Measurements from ENCODE around the gene CNOT1. TPM values are rescaled to one million over a fixed set of nuclear protein-coding genes. Genes with fewer than 3 reads are reported as not detected.
"Not testable (repeated sequence)": the region's sequence is repeated elsewhere in the genome, so short reads cannot be mapped to it uniquely, and the experiment has no call there.

CNOT1 gene
- total RNA-seq, 1 experiment from 2014 or later: 112 TPM

DNA sequence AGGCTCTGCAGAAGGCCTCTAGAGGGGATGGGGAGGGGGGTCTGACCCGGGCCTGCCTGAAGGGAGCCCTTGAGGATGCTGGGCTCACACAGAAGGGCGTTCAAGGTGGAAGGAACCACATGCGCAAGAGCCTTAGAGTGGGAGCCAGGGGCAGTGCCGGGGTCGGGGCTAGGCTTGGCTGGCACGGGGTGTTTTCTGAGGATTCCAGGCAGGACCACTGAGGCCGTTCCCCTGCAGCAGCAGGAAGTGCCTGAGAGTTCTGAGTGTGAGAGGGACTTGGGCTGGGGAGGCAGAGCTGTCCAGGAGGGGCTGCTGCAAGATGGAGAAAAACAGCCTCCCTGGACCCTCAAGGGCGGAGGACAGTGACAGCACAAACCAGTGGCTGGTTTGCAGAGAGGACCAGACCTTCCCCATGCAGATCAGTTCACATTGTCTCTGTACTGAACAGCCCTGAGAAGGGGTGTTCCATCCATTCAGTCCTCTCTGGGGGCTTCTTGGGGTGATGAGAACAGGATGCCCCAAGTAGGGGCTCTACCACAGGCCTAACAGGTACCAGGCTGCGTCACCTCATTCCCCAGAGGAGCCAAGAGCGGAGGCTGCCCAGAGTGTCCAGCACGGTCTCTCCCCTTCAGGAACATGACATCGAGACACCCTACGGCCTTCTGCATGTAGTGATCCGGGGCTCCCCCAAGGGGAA, 126.3 kb downstream of the CNOT1 start:
- no peak for DNase-seq (ENCODE audit: low read depth)

DNA sequence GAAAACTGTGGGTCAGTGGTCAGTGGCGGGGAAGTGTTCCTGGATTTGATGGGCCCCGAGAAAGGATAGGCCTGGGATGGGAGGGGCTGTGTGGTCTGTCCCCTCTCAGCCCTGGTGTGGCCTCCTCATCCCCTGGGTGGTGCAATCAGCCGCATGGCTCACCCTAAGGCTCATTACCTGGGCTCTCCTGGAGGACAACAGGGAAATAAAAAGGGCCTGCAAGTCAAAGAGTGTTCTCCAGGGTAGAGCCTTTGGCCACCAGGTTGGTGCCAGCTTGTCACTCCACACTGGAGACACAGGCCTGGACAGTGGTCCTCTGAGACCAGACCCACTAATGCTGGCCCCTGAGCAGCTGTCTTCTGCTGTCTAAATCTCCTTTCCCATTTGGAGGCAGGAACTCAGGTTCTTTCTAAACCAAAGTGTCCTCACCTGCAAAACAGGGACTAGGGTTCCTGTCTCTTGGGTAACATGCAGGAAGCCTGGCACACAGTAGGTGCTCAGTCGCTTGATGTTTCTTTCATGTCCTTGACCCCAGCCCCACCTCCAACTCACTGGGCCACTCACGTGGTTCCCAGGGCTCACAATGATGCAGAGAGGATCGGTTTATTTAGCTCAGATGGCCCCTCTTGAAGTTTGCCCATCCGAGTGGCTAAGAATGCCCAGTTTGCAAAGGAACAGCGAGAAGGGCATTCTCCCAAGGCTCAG, 127.3 kb downstream of the CNOT1 start:
- DNase-seq (ENCODE audit: low read depth): no peak

- no peak for DNase-seq (ENCODE audit: low read depth)
Measured at GRCh38 chr16:58501242-58502131, 128.1 kb downstream of the CNOT1 start.

GRCh38 chr16:58500430-58501241, 129.0 kb downstream of the CNOT1 start:
- DNase-seq (ENCODE audit: low read depth): no peak

GRCh38 chr16:58499615-58500351, 129.8 kb downstream of the CNOT1 start, which contains the start of gene NDRG4:
Gene NDRG4 (plus strand): TSS chr16:58500143. CDS start chr16:58500249, 106 bp downstream.
- peak; percentile 74 for DNase-seq (ENCODE audit: low read depth)

GRCh38 chr16:58499092-58499511, 130.5 kb downstream of the CNOT1 start:
- DNase-seq (ENCODE audit: low read depth): no peak

DNA sequence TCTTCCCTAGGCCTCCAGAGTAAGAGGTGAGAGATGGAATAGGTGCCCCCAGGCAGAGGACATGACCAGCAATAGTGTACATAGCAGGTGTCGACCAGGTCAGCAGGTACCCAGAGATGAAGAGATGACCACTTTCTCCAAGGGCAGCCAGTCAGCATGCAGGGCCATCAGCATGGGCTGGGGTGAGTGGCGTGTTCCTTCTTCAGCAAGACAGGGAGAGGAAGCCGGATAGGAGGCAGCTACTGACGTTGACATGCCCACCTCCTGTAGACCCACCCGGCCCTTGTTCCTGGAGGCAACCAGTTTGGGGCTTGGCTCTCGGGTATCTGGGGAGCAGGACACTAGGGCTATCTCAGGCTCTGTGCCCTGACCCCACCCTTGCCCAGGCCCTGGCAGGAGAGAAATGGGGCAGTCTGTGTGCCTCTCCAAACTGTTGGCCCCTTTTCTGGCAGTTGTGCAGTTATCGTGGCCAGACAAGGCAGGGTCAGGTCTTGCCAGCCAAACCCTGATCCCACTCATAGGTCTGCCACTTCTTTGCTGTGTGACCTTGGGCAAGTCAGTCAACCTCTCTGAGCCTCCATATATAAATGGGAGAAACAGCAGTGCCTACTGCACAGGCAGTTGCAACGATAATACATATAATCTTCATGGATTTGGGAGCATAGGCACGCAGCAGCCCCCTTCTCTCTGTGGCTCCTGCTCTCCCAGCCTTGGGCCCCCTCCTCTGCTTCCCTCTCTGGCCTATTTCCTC, 131.1 kb downstream of the CNOT1 start:
- no peak for DNase-seq (ENCODE audit: low read depth)

DNA sequence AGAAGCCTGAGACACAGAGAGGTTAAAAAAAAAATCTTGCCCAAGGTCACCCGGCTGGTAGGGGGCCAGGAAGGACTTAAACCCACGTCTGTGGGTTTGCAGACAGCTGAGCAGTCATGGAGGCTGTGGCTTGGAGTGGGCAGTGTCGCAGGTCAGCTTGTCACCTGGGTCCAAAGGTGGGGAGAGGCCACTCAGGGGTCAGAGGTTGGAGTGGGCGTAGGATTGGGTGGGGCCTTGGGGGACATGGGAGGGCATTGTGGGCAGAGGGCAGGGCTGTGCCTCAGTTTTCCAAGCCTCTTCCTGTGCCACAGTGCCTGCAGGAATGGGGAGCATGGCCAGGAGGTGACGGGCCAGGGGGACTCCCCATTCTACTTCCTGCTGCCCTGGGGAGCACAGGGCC, 131.7 kb downstream of the CNOT1 start:
- no peak for DNase-seq (ENCODE audit: low read depth)

GRCh38 chr16:58497468-58497867, 132.2 kb downstream of the CNOT1 start:
- DNase-seq (ENCODE audit: low read depth): no peak

GRCh38 chr16:58495521-58496331, 133.9 kb downstream of the CNOT1 start:
- peak; percentile 13 for DNase-seq (ENCODE audit: low read depth)

DNA sequence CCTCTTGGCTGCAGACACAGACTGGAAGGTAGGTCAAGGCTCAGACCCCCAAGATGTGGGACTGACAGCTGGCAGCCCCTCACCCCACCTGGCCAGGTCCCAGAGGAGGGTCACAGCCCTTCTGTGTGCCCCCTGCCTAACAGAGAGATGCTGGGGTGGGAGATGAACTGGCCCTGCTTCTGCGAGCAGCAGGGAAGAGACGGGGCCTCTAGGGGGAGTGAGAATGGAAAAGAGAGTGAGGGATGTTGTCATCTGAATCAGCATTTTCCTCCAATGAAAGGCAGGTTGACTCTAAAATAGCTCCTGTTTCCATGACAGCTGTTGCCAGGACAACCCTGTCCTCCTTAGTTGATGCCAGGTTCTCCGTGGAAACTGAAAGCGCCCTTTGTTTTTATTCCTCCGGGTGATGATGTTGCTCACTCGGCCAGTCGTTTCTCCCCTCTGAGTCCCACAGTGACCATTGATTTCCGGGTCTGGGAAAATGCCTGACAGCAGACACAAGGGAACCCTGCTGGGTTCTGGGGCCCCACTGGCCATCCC, 134.6 kb downstream of the CNOT1 start:
- peak; percentile 97 for DNase-seq (ENCODE audit: low read depth)

DNA sequence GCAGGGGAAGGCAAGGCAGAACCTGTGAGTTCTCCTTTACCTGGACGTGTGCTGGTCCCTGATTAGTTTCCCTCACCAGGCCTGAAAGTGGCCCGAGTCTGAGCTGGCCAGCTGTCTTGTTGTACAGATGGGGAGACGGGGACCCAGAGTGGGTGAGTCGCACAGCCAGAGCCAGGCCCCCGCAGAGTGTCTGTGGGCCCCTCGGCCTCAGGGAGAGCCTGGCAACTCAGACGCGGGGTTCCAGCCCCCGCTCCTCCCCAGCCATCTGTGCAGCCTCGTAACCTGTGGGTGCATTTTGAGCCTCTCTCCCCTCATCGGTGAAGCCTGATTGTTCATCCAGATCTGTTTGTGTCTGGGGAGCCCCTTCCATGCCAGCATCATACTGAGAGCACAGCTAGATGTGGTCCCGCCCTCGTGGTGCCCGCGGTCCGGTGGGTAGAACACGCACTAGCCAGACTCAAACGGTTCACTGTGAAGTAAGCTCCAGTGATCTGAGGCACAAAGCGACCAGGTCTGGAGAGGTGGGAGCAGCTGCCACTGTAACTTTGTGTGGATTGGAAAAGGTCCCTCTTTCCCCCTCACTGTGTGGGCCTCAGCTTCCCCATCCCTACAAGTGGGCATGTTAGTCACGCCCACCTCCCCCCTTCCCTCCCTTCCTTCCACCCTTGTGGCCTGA, 135.7 kb downstream of the CNOT1 start:
- DNase-seq (ENCODE audit: low read depth): no peak

GRCh38 chr16:58492735-58493134, 136.9 kb downstream of the CNOT1 start:
- no peak for DNase-seq (ENCODE audit: low read depth)

DNA sequence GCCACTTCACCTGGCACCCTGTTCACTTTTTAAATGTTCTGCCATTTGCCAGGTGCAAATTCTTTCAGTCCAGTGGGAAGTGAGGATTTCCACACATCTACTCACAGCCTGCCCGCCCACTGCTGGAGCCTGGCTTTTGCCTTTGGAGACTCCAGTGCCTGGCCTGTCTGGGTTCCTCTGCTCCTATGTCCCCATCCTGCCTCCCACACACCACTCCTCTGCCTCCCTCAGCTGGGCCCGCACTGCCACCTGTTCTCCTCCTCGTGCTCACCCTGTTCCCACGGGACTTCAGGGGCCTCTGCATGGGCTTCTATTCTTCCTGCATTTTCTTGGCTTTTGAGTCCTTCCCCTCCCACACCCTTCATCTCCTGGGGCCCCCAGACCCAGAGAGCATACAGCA, 137.6 kb downstream of the CNOT1 start:
- no peak for DNase-seq (ENCODE audit: low read depth)

- not testable (repeated sequence) for DNase-seq (ENCODE audit: low read depth)
Measured at GRCh38 chr16:58490539-58490938, 139.1 kb downstream of the CNOT1 start.

GRCh38 chr16:58490065-58490464, 139.6 kb downstream of the CNOT1 start:
- no peak for DNase-seq (ENCODE audit: low read depth)

- DNase-seq (ENCODE audit: low read depth): no peak
Measured at GRCh38 chr16:58488531-58488930, 141.1 kb downstream of the CNOT1 start.

Measured in RPMI7951 (cell line).